Mammary epithelial cell (primary cell): ENCODE results near the gene PBX1.

Experiments
- CTCF ChIP-seq, 2 donors: IDR thresholded peaks in 1 of 2; conservative IDR thresholded peaks in 1 of 2; 2 replicates each; pipeline ENCODE4 v1.5.1; 2011 to 2012; ENCODE audit warnings: inconsistent platforms in 2 of 2, low read length in 2 of 2, mild to moderate bottlenecking in 2 of 2, control low read depth in 1 of 2, low read depth in 1 of 2; ENCODE audit not compliant: insufficient read depth in 1 of 2; ENCODE audit errors: extremely low read depth in 1 of 2
- EZH2 ChIP-seq: IDR thresholded peaks from 2 replicates; pipeline ENCODE4 v1.6.1; 2012; ENCODE audit warnings: low read length, inconsistent platforms, borderline replicate concordance

- no peak for TF ChIP-seq CTCF (conservative IDR thresholded peaks at IDR 0.05 in 1 of 2, IDR thresholded peaks at IDR 0.05 in 1 of 2; ENCODE audit: extremely low read depth in 1 of 2, insufficient read depth in 1 of 2, low read depth in 1 of 2, low read length in 2 of 2)
- TF ChIP-seq EZH2: no peak
Observed at GRCh38 chr1:164683235-164683634, 124.3 kb downstream of the PBX1 start.
